C4-2B (cell line): Measurements from ENCODE around the gene ATXN7L1.

ENCODE experiments used
- ZFX ChIP-seq: fragments of 450-650 bp; IDR thresholded peaks from 2 replicates; pipeline ENCODE4 v1.6.1; 2017
- TF ChIP-seq, protein P1 (sequence below): fragments of 450-650 bp; conservative IDR thresholded peaks from 2 replicates; pipeline ENCODE4 v1.5.1; 2017; ENCODE audit warnings: mild to moderate bottlenecking

DNA sequence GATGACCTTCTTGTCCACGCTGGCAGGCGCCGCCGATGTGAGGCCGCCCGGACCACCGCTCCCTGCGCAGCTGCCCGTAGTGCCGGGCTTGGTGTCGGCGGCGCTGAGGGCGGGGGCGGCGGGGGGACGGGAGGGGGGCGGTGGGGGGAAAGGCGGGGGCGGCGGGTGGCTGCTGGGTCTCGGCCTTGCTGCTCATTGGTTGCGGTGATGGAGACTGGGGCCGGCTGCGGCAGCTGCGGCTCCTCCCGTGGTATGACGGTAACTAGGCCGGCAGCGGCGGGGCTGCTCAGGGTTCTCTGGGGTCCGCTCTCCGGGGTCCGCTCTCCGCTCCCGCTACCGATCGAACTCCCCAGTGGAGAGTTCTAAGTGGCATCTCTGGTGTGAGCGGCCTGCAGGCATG lies 293.3 kb downstream of the ATXN7L1 start:
- TF ChIP-seq, protein P1, sequence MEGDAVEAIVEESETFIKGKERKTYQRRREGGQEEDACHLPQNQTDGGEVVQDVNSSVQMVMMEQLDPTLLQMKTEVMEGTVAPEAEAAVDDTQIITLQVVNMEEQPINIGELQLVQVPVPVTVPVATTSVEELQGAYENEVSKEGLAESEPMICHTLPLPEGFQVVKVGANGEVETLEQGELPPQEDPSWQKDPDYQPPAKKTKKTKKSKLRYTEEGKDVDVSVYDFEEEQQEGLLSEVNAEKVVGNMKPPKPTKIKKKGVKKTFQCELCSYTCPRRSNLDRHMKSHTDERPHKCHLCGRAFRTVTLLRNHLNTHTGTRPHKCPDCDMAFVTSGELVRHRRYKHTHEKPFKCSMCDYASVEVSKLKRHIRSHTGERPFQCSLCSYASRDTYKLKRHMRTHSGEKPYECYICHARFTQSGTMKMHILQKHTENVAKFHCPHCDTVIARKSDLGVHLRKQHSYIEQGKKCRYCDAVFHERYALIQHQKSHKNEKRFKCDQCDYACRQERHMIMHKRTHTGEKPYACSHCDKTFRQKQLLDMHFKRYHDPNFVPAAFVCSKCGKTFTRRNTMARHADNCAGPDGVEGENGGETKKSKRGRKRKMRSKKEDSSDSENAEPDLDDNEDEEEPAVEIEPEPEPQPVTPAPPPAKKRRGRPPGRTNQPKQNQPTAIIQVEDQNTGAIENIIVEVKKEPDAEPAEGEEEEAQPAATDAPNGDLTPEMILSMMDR = no peak
- TF ChIP-seq ZFX = no peak
